ENCODE measurements around the gene SHE. TPM values are rescaled to one million over a fixed set of nuclear protein-coding genes. Genes with fewer than 3 reads are reported as not detected.

Gene SHE
- total RNA-seq, 4 donors from 2014 or later, result 0.19 to 13.4 (median 4.1) TPM

- intact Hi-C loops (cut with DNase I), result no loop called here
- Histone ChIP-seq H3K4me3 (no peak overlapping the region), H3K27me3 (no peaks in the 10 kb centered on the region), H3K4me1 (peaks cover 13 to 48% (median 18%) of the 10 kb centered on the region in 3 donors), H3K36me3 (peaks cover 0 to 34% (median 5%) of the 10 kb centered on the region in 3 donors), H3K9me3 (no peaks in the 10 kb centered on the region), H3K27ac (peak overlapping the region in 3 of 4 donors; percentile 7 to 67 (median 63))
- DNase-seq, result no peak
- TF ChIP-seq POLR2A (IDR thresholded peaks at IDR 0.05) (no peak), CTCF (IDR thresholded peaks at IDR 0.05) (no peak)
- WGBS, 2 donors, result 74 to 81% methylated on average over 7 to 8 of the region's 8 CpGs
These were observed 36.5 kb downstream of the SHE start for GRCh38 chr1:154465621-154466195.

- H3K27ac ChIP-seq, result peak overlapping the region; percentile 55 to 85 (median 62)
- 40 to 49% methylated on average over 3 to 4 of the region's 4 CpGs for WGBS, 2 donors
- DNase-seq, result no peak
- H3K36me3 ChIP-seq, result peaks cover 0 to 41% (median 2%) of the 10 kb centered on the region in 3 donors
- H3K4me3 ChIP-seq, result no peak overlapping the region
- no peaks in the 10 kb centered on the region for H3K9me3 ChIP-seq
- TF ChIP-seq POLR2A (IDR thresholded peaks at IDR 0.05) (no peak), CTCF (IDR thresholded peaks at IDR 0.05) (no peak)
- intact Hi-C loops (cut with DNase I), result no loop called here
- peaks cover 13 to 48% (median 18%) of the 10 kb centered on the region in 3 donors for H3K4me1 ChIP-seq
- H3K27me3 ChIP-seq, result no peaks in the 10 kb centered on the region
These were observed 38.7 kb downstream of the SHE start for GRCh38 chr1:154463512-154463990.

GRCh38 chr1:154460695-154461260, 41.4 kb downstream of the SHE start:
- H3K36me3 ChIP-seq, result peaks cover 0 to 59% (median 0%) of the 10 kb centered on the region in 3 donors
- peaks cover 8 to 35% (median 15%) of the 10 kb centered on the region in 3 donors for H3K4me1 ChIP-seq
- H3K4me3 ChIP-seq, result no peak overlapping the region
- intact Hi-C loops (cut with DNase I), result no loop called here
- peak overlapping the region in 1 of 4 donors; percentile 67 for H3K27ac ChIP-seq
- 69 to 73% methylated on average over 14 to 15 of the region's 15 CpGs for WGBS, 2 donors
- H3K9me3 ChIP-seq, result no peaks in the 10 kb centered on the region
- no peak for DNase-seq
- no peak for TF ChIP-seq POLR2A (IDR thresholded peaks at IDR 0.05)
- no peak for TF ChIP-seq CTCF (IDR thresholded peaks at IDR 0.05)
- no peaks in the 10 kb centered on the region for H3K27me3 ChIP-seq

- intact Hi-C loops (cut with DNase I), result no loop called here
- peaks cover 0 to 67% (median 9%) of the 10 kb centered on the region in 3 donors for H3K36me3 ChIP-seq
- TF ChIP-seq CTCF (IDR thresholded peaks at IDR 0.05) (no peak), POLR2A (IDR thresholded peaks at IDR 0.05) (no peak)
These were observed 43.1 kb downstream of the SHE start for GRCh38 chr1:154459080-154459479.

GRCh38 chr1:154456631-154457030, 45.6 kb downstream of the SHE start:
- Histone ChIP-seq H3K27me3 (no peaks in the 10 kb centered on the region), H3K9me3 (no peaks in the 10 kb centered on the region), H3K27ac (no peak overlapping the region), H3K4me1 (peaks cover 7 to 22% (median 16%) of the 10 kb centered on the region in 3 donors), H3K36me3 (peaks cover 0 to 77% (median 11%) of the 10 kb centered on the region in 3 donors), H3K4me3 (no peak overlapping the region)
- intact Hi-C loops (cut with DNase I), result no loop called here
- TF ChIP-seq CTCF (IDR thresholded peaks at IDR 0.05), result no peak
- no peak for TF ChIP-seq POLR2A (IDR thresholded peaks at IDR 0.05)
- WGBS, 2 donors, result 79 to 100% methylated on average over 6 of the region's 6 CpGs
- no peak for DNase-seq

More at GRCh38 chr1:154459080-154459479, 43.1 kb downstream of the SHE start:
- H3K9me3 ChIP-seq, result no peaks in the 10 kb centered on the region
- H3K27me3 ChIP-seq, result no peaks in the 10 kb centered on the region
- DNase-seq, result no peak
- H3K4me1 ChIP-seq, result peaks cover 8 to 23% (median 14%) of the 10 kb centered on the region in 3 donors
- H3K27ac ChIP-seq, result no peak overlapping the region
- no peak overlapping the region for H3K4me3 ChIP-seq
